Measurements from ENCODE around the gene EXOC3L2.
"Not testable (repeated sequence)": the region's sequence is repeated elsewhere in the genome, so short reads cannot be mapped to it uniquely, and the experiment has no call there.

The EXOC3L2 gene

DNA sequence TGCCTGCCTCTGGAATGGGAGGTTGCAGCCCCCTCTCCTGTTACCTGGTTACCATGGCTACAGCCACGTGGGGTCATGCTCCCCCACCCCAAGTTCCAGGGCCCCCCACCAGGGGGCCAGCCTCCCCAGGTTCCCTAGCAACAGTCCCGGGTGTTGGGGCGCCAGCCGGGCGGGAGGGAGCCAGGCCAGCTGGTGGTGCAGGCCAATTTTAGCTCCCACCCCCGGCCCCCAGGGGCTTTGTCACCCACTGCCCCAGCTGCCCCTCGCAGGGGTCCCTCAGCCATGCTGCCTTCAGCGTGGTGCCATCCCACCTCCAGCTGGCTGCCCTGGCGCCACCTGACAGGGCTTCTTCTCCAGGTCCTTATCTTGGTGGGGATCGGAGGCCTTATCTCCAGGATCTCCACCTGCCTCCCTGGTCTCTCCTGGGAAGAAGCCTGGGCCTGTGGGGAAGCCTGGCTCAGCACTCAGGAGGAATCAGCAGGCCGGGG is 8.9 kb upstream of the EXOC3L2 start:
- DNase-seq: no peak

DNA sequence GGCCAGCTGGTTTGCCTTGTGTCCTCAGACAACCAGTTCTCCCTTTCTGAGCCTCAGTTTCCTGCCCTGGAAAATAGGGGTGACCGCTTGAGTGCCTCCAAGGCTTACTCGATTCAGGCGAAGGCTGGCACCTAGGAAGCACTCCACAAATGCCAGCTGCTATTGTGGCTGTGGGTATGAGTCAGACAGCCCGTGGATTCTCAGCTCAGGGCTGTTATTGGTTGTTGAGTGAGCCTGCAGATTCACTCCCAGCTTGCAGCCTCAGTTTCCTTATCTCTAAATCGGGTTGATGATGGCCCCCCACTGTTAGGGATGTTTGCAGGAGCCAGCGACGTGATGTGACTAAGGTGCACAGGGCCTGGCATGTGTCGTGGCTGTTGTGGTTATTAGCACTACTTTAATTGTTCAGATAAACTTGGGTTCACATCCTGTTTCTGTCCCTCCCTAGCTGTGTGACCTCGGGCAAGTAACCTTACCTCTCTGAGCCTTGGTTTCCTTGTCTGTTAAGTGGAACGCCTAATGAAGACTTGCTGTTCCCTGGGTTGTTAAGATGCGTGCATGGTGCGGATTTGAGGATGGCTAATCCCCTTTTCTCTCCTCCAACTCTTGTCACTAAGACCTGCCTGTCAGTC is 8.3 kb upstream of the EXOC3L2 start:
- DNase-seq: no peak

DNA sequence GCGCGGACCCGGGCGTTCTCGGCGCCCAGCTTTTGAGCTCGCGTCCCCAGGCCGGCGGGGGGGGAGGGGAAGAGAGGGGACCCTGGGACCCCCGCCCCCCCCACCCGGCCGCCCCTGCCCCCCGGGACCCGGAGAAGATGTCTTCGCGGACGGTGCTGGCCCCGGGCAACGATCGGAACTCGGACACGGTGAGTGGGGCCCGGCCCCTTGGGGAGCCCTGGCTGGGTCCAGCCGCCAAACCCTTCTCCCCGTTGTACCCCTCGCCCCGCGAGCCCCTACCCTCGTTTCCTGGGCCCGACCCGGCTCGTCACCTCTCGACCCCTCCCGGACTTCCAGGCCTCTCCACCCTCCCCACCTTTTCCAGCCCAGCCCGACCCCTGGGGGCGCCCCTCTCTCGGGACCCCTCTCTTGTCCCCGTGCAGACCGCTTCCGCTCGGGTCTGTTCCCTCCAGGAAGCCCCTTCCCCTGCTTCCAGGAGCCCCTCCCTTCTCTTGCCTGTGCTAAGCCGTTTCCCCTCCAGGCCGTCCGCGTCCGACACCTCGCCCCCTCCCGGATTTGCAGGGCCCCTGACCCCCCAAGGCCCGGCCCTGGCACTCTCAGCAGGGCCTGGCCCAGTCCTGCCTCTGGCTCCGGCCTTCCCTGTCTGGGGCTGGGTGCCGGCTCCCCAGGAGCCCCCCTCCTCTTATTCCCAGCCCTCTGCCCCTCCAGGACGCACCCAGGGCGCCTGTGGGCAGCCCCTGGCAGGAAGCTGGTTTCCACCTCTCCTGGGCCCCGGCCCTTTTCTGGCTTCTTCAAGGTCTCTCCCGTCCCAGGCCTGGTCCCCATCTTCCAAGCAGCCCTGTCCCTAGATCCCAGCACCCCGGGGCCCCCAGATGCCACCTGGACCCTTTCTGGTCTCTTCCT is 6.5 kb upstream of the EXOC3L2 start:
- no peak for DNase-seq

GRCh38 chr19:45250832-45251451 is 5.7 kb upstream of the EXOC3L2 start, which contains the start of gene MARK4:
MARK4 (plus strand) TSS chr19:45251271; CDS start chr19:45251589, 318 bp downstream.
- peak; percentile 63 for DNase-seq

GRCh38 chr19:45250216-45250831 is 5.1 kb upstream of the EXOC3L2 start:
- DNase-seq: no peak

DNA sequence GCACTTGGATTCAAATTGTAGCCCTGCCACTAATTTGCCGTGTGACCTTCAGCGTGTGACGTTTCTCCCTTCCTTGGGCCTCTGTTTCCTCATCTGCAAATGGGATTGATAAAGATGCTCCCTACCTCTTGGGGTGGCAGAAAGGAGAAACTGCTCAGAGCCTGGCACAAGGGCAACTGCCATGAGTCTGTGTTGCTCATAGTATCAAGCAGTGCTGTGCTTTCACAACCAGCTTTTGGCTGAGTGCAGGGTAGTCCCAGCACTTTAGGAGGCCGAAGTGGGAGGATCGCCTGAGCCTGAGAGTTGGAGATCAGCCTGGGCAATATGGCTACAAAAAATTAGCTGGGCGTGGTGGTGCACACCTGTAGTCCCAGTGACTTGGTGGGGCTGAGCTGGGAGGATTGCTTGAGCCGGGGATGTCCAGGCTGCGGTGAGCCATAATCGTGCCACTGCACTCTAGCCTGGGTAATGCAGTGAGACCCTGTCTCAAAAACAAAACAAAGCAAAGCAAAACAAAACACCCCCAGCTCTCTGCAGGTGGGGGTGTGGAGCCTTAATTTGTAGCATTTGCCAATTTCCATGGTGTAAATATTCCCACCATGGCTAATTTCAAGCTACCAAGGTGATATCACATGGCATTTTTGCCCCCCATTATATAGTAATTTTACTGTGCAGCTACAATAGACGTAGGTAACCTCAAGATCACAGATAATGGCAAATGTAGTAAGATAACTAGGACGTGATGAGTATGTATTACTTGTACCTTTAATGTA is 4.2 kb upstream of the EXOC3L2 start:
- no peak for DNase-seq

- no peak for DNase-seq
Measured at GRCh38 chr19:45247136-45247535, 1.9 kb upstream of the EXOC3L2 start.

- DNase-seq: no peak
Measured at GRCh38 chr19:45245826-45246225, 619 bp upstream of the EXOC3L2 start.

DNA sequence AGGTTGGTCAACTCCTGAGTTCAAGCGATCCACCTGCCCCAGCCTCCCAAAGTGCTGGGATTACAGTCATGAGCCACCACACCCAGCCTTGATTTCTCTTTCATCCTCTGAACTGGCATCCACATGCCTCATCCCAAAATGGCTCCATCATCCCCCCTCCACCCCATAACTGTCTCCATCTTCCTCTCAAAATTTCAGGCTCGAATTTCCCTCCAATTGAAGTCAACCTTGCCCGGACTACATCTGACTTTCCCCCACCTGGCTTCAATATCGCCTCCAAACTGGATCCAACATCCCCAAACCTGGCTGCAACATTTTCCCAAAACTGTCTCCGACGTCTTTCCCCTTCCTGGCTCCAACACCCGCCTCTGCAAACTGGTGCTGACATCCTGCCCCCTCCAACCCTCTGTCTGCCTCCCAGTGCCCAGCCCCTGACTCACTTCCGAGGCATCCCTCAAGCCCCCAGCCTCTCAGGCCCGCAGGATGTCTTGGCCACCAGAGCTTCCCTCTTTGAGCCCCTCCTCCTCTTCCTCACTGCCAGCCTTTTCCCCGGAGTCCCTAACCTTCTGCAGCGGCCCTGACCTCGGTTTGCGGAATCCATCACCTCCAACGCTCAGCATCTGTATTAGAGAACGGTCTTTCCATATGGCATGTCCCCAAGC is 943 bp downstream of the EXOC3L2 start:
- DNase-seq: no peak

GRCh38 chr19:45243144-45243732 is 2.0 kb downstream of the EXOC3L2 start:
- DNase-seq: no peak

DNA sequence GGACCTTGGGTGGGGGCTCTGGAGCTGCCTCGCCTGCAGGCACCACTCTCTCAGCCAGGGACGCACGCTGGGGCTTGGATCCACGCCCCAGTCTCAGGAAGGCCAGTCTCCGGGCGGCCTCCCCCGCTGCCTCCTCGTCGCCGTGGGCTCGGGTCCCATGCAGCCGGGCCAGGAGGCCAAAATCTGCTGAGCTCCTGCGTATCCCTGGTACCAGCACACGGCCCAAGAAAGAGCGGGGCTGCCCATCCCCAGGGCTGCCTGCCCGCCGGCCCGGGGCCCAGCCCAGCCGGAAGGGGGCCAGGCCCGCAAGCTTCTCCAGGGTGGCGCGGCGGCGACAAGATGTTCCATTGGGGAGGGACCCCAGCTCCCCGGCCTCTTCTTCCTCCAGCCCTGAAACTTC is 6.7 kb downstream of the EXOC3L2 start:
- no peak for DNase-seq

DNA sequence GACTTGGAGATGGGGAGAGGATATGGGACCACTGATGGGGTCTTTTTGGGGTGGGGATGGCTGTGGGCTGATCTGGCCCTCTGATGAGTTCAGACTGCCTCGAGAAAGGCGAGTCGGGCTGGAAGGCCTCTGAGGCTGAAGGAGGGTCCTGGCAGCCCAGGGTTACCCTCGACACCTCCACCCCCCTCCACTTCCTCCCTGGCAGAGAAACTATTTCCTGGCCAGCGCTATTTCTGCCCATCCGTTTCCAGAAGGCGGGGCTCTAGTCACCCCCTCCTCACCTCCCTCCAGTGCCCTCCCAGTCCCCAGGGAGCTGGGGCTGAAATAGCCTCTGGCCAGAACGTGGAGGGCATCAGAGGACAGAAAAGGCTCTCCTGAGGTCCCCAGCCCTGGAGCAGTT is 9.7 kb downstream of the EXOC3L2 start:
- DNase-seq: no peak

- DNase-seq: no peak
Measured at GRCh38 chr19:45234089-45234869, 10.9 kb downstream of the EXOC3L2 start.

- no peak for DNase-seq
Measured at GRCh38 chr19:45231891-45232290, 13.3 kb downstream of the EXOC3L2 start.

- DNase-seq: not testable (repeated sequence)
Measured at GRCh38 chr19:45229056-45229455, 16.2 kb downstream of the EXOC3L2 start.

- DNase-seq: no peak
Measured at GRCh38 chr19:45224645-45225044, 20.6 kb downstream of the EXOC3L2 start.

GRCh38 chr19:45223879-45224278 is 21.3 kb downstream of the EXOC3L2 start:
- no peak for DNase-seq

DNA sequence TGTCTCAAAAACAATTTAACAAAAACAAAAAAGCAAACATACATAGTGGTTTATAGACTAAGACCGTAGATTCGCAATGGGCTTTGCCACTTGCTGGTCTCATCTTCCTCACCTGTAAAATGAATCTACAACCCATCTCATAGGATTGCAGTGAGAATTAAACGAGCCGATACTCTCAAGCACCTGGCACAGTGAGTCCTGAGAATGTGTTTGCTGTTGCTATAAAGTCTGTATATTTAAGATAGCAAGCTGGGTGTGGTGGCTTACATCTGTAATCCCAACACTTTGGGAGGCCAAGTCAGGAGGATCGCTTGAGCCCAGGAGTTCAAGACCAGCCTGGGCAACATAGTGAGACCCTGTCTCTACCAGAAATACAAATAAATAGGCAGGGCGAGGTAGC is 22.5 kb downstream of the EXOC3L2 start:
- DNase-seq: no peak

DNA sequence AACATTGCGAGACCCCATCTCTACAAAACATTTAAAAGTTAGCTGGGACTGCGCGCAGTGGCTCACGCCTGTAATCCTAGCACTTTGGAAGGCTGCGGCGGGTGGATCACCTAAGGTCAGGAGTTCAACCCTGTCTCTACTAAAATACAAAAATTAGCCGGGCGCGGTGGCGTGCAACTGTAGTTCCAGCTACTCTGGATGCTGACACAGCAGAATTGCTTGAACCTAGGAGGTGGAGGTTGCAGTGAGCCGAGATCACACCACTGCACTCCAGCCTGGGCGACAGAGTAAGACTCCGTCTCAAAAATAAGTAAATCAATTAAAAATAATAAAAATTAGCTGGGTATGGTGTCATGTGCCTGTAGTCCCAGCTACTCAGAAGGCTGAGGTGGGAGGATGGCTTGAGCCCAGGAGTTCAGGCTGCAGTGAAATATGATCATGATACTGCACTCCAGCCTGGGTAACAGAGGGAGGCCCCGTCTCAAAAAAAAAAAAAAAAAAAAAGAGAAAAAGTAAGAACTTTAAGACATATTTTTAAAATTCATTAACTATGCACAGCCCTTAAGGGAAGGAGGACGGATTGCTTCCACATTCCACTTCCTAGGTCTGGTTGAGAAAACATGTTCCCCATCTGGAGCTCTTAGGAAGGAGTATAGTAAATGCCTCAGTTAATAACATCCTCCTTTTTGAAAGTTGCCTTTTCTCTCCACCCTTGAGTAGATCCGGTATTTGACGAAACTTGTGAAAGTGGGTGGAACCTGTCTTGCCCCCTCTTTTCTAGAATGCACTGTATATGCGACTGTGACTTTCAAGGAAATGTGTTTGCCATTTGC is 26.1 kb downstream of the EXOC3L2 start:
- no peak for DNase-seq

- no peak for DNase-seq
Measured at GRCh38 chr19:45218426-45218825, 26.8 kb downstream of the EXOC3L2 start.
